HG03025 (cell line): ENCODE data around the gene KRTAP17-1.
"Not testable (repeated sequence)": the region's sequence is repeated elsewhere in the genome, so short reads cannot be mapped to it uniquely, and the experiment has no call there.

Source experiments
- ATAC-seq: cut with Tn5 transposase; IDR thresholded peaks from one replicate; pipeline ENCODE4 v1.9.1; 2021; ENCODE audit warnings: mild to moderate bottlenecking, moderate library complexity; ENCODE audit not compliant: unreplicated experiment, low FRiP score

The KRTAP17-1 gene, protein sequence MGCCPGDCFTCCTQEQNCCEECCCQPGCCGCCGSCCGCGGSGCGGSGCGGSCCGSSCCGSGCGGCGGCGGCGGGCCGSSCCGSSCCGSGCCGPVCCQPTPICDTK

DNA sequence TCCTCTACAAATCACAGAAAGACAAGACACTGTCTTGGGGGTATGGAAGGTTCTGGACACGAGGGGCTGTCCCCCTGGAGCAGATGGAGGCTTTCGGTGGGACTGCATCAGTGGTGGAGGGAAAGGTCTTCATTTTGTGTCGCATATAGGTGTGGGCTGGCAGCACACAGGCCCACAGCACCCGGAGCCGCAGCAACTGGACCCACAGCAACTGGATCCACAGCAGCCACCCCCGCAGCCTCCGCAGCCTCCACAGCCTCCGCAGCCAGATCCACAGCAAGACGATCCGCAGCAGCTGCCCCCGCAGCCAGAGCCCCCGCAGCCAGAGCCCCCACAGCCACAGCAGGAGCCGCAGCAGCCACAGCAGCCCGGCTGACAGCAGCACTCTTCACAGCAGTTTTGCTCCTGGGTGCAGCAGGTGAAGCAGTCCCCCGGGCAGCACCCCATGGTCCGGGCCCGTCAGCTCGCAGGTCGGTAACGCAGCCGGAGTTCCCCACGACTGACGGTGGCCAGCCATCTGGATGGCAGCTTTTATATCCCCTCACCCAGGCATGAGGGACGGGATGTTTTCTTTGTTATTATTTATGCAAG lies at the start of gene KRTAP17-1:
Gene KRTAP17-1, minus strand, starts transcription at position 507 of the 591 bp plus-strand sequence. Its CDS starts 60 bp downstream, at position 447.
- ATAC-seq, result no peak

DNA sequence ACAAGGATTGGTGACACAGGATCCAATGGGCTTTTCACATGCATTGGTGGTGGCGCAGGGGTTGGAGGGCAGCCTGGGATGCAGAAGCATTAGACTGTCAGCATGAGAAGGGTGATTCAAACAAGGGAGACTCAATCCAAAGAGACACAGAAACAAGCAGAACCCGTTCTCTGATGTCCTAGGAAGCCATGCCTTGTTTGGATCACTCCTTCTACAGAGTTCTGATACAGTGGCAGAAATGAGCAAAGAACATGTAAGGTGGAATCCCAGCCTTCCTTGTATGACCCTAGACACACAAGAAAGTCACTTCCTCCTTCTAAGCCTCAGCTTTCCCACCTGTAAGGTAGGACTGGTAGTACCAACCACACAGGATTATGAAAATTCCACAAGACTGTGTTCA lies 48.4 kb upstream of the KRTAP17-1 start:
- no peak for ATAC-seq

DNA sequence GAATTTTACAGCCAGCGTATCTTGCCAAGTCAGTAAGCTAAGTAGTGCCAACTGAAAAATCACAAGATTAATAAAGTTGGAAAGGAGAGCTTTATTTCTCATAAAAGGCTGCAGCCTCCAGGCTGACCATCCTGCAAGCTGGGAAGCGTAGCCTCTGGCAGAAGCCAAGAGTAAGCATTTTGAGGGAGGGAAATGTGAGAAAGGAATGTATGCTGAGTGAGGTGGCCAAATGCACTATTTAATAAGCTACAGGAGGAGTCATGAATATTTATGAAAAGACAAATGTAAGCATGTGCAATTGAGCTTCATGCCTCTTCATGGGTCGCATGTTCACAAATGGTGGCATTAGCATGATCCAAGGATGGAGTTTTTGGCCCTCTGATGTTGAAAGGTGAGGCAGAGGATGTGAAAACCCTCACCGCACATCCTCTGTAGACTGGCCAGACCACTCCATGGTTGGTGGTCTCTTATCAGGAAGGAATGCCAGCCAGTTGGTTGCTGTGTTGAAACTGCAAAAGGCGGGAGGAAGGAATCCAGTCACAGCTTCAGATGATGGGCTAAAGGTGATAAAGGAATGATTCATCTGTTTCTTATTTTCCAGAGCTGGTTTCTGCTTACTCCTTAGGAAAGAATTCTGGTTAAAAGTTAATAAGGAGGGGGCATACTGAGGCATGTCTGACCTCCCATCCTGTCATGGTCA lies 44.9 kb upstream of the KRTAP17-1 start:
- ATAC-seq, result no peak

DNA sequence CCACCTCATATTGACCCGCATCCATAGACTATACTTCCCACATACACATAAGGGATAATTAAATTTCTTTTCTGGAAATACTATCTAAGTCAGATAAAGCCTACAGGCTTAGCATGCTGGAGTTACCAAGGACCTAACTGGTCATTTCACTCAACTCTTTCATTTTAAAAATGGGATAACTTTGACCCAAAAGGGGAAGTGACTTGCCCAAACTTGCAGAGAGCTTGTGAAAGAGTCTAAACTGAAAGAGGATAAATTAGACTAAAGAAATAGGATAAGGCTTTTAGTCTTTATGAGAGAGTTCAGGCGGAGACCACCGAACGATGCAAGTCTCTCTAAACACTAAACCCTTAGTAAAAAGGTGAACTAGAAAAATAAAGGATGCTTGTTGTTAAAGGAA lies 39.0 kb upstream of the KRTAP17-1 start:
- ATAC-seq, result no peak

DNA sequence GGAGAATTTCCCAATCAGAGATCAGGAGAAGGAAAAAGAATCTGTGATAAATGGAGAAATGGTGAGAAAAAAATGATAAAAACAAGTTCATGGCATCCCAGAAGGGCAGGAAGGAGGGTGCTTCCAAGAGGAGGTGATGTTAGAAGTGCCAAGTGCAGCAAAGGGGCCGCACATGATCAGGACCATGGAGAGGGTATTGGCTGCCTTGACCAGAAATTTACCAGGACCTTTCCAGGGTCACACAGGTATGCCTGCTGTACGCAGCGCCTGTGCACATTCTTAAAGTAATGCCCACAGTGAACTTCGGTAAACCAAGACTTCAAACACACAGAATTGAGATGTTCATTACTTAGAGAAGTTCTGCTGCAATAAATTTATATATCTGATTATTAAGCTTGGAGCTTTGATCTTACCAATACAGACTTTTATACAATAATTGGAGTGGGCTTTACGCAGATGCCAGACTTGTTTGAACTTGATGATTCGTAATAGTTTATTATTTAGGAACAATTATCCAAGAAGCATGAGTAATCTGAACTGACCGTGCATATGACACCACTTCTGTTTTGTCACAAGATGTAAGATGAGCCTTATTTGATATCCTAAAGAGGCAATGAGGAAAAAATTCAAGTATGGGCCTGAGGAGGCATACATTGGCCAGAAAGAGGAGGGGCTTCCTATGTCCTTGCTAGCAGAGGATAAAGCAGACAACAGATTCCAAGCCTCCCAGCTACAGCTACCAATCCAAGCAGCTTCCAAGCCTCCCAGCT lies 37.3 kb upstream of the KRTAP17-1 start:
- no peak for ATAC-seq

DNA sequence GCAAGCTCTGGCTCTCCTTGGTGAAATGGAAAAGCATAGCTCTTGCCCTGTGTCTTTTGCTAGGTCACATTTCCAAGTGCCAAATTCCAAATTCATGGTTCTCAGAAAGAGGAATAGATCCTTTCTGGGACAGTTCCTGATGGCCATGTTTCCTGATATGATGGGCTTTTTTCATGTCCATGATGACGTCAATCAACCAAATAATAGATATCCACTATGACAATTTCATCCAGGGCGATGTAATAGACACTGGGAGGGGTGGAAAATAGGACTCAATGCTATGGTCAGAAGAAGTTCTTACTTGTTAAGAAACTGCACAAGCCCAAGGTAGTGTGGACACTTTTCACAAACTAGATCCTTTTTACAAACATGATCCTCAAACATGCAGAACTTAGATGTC lies 35.7 kb upstream of the KRTAP17-1 start:
- no peak for ATAC-seq

DNA sequence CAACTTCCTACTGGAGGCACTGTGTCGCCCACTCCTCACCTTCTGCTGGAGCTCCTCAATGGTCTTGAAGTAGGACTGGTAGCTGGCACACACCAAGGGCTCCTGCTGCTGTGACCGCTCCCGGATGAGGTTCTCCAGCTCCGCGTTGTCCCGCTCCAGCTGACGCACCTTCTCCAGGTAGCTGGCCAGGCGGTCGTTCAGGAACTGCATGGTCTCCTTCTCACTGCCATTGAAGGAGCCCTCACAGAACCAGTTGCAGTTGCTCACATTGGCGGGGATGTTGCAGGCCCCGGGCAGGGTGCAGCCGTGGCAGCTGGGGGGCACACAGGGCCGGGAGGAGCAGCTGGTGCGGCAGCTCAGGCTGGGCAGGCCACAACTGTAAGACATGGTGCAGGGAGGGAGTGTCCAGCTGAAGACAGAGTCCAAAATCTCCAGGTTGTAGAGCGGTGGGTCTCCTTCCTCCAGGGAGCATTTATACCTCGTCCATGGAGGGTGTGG lies 34.9 kb upstream of the KRTAP17-1 start, which contains the start of gene KRT33A:
Gene KRT33A, minus strand, starts transcription at position 448 of the 498 bp plus-strand sequence. Its CDS starts 61 bp downstream, at position 387.
- ATAC-seq, result not testable (repeated sequence)

DNA sequence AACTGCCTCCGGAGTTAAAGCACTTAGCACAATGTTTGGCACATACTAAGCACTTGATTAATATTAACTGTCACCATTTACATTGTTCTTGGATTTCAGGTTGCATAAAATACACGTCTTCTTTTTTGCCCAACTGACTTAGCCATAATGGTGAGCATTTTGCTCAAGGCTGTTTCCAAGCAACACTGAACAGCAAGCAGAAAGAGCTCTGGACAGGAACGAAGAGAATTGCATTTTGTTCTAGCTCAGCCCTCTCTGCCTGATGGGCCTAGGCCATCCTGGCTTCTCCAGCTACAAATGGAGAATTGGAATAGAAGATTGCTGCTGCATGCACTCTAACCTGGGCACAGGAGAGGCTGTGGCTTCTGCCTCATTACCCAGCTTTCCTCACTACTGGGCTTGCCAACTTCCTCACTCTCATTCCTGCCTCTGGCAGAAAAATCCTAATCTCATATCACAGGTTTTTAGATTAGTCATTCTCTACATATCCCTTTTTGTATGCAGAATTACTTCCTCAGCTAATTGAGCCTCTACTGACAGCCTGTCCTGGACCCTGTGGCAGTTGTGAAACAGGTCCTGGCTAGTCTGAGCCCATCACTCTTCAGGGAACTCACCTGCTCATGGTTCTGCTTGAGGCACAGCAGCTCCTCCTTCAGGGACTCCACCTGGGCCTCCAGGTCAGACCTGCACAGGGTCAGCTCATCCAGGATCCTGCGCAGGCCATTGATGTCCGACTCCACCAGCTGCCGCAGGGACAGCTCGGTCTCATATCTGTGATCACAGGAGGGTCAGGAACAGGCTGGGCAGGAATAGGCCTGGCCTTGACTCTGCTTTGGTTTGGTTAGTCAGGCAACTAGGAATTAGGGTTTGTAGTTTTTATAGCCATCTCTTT lies 32.6 kb upstream of the KRTAP17-1 start:
- no peak for ATAC-seq

DNA sequence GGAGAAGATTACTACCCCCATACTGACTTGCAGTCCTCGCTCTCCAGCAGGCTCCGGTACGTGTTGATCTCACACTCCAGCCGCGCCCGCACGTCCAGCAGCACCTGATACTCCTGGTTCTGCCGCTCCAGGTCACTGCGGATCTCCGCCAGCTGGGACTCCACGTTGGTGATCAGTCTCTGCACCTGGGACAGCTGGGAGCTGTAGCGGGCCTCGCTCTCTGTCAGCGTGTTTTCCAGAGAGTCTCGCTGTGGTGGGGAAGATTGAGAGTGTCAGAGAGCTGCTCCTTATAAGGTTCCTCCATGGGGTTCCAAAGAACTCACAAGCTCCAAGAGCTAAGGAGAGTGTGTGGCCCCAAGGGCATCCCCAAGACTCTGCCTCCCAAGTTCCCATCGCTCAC lies 30.9 kb upstream of the KRTAP17-1 start:
- not testable (repeated sequence) for ATAC-seq

DNA sequence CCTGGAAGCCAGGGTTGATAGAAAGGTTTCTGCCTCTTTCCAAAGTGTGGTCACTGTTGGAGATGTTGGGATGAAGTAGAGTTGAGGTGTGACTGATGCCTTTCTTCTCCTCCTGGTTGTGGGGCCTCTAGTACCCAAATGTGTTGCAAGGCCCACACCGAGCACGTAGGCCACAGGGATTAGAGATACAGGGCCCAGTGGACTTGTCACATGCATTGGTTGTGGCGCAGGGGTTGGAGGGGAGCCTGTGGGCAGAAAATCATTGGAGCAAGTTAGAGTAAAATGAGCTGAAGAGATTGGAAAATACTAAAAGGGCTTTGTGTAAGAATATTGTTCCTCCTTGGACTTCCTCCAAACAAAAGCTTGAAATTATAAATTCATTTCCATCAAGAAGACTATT lies 30.5 kb upstream of the KRTAP17-1 start:
- ATAC-seq, result no peak

DNA sequence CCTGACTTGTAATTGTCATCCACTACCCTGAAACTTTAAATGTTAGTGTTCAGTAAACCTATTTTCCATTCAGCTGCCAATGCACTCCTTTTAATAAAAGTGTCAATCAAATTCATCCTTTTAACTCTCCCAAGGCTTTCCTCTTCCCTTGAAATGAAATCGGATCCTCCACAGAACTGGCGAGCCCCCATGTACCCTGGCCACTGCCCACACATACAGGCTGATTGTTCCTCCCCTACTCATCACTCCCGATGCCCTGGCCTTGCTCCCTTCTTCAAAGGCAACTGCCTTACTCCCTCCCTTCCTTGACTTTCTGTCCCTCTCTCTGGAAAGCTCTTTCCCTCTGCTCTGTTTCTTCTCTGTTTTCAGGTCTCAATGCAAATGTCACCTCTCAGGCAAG lies 27.5 kb upstream of the KRTAP17-1 start:
- ATAC-seq, result no peak

DNA sequence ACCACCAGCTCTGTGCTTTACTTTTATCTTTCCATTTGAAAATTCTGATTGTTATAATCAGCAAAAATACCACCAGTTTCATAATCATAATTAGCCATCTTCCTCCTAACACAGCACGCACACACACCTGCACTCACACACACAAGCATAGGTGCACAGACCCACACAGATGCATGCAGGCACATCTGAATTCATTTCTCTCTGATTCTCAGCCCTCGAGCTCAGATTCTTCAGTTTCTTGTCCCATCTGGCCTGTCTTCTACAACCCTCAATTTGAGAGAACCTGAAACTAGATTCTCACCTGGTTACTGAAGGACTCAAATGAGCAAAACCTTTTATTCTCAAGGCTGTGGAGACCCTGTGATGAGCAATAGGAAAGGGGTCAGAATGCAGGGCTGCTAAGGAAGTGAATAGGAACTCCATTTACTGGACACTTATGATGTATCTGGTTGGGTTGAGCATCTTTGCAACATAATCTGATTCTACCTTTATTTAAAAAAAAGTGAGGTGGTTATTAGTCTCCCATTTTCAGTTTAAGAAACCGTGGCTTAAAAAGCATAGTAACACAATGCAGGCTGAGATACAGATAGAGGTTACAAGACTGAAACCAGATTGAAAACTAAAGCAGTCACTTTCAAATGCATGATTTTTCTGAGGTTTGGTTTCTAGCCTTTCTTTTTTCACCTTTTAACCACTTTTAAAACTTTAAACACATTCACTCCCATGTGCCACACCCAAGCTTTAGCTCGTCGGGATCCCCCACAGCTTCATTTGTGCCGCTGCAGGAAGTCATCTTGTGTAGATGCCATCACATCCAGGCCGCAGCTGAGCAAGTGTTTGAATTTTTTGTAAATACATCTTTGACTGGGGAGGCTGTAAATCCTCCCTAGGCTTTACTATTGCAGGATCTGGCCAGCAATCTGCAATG lies 25.7 kb upstream of the KRTAP17-1 start:
- ATAC-seq, result no peak

DNA sequence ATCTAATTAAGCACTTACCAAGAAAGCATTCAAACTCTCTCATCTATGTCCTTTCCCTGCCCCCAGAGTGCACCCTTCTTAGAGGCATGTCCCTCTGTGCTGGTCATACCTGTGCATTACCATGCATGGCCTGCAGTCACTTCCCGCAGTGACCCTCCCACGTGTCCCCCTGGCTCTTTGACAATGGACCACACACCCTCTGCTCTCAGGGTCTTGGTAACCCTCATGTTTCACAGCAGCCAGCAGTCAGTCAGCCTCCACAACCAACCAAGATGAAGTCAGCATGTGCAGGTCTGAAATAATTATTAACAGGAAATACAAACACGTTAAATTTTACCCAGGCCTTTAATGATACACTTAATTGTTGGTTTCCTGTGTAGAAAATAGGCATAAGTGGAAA lies 25.0 kb upstream of the KRTAP17-1 start:
- no peak for ATAC-seq

DNA sequence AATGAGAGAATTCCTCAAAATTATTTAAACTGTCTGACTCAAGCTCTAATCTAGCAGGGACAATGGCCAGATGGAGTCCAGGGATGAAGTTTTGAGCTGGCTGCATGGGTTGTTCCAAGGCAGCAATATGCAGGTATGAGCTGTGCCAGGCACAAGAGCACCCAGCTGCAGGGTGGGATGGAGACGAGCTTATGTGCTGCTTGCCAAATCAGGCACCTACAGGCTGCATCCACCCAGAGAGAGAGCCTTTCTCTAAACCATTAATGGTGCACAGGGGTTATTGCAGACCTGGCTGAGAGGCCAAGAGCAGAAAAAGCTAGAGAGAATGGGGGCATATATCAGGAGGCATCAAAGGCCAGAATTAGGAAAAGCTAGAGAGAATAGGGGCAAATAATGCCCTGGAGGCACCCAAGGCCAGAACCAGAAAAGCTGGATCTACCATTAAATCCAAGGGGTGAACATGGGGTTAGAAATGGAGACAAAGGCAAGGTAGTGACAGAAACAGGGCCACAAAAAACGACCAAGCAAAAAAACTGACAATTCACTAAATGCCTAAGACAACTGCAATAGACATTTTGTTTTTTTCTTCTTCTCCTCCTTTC lies 24.2 kb upstream of the KRTAP17-1 start:
- no peak for ATAC-seq

DNA sequence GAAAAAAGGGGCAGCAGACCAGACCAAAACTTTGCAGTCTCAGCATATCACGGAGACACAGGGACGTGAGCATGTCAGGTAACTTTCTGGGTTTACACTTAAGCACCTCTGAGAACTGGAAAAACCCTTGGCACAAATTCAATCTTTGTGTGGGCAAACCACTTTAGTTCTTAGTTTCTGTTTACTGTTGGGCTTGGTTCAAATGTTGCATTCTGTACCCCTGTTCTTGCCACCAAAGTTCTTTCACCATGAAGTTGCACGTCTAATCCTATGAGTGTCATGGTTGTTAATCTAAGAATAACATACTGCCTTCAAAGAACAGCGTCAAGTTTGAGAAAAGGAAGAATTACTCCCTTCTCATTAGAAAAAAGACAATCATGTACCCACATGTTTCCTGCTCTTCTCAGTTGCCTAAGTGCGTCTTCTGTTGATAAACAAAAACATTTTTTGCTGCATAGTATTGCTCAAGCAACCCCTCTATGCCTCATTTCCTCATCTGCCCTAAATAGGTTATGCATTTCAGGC lies 23.5 kb upstream of the KRTAP17-1 start:
- no peak for ATAC-seq

DNA sequence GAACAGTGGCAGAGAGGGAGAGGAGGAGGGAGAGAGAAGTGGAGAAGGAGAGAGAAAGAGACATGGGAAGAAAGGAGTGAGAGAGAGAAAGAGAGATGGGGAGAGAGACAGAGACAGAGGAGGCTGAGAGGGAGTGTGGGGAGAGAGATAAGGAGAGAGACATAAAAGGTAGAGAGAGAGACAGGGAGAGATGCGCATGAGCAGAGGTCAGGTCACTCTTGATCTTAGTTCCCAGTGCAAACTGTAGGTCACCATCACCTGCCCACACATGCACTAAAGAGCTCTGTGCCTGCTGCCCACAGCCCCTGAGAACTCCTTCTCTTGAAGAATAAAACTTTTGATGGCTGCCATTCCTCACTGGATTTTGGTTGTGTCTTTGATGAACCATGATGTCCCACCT lies 20.2 kb upstream of the KRTAP17-1 start:
- ATAC-seq, result no peak

DNA sequence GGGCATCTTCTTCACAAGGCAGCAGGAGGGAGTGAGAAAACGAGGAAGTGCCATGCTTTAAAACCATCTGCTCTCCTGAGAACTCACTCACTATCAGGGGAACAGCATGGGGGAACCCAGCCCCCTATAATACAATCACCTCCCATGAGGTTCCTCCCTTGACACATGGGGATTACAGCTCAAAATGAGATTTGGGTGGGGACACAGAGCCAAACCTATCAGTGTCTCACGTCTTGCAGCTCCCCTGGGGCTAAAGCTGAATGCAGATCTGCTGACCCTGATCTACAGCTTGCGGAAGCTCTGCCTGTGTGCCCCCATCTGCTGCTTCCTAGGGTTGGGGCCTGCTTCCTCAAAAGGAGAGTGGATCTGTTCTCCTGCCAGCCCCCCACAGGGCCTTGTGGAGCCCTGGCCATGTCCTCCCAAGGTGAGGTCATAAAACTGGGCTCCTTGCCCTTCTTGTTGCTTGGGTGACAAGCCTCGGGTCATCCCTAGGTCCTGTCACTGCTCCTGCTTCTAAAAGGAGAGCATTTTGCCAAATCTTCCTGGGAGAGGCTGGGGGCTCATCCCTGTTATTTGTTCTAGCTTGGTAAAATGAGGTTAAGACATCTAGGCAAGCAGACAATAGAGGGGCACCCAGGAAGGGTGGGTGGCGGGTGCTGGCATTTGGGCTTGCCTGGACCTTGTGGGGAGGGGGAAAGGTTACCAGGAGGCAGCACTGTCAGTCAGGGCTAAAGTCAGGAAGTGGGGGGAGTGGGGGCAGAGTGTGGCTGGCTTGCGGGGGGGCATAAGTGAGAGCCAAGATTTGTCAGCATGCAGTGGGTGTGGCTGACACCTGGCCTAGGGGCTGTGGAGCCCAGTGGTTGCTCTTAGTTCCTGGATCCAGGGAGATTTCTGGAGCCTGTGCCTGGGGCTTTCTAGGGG lies 19.1 kb upstream of the KRTAP17-1 start:
- no peak for ATAC-seq
